WERI-Rb-1 (cell line): ENCODE measurements around the gene DSCAM.
A peak's percentile ranks its signal among the peaks of the same experiment; 100 is the strongest.

Source experiments
- DNase-seq: peaks from one replicate; pipeline ENCODE4 v3.0.0-alpha.2; 2020
- H3K27ac ChIP-seq: fragments of 250-450 bp; sonication (Bioruptor Pico); 2 replicates; pipeline ENCODE4 v1.5.1; 2020; ENCODE audit warnings: mild to moderate bottlenecking, moderate library complexity
- H3K27me3 ChIP-seq: fragments of 250-450 bp; sonication (Bioruptor Pico); 2 replicates; pipeline ENCODE4 v1.5.1; 2021; ENCODE audit warnings: mild to moderate bottlenecking, low read depth, moderate library complexity; ENCODE audit not compliant: insufficient read depth, severe bottlenecking
- H3K36me3 ChIP-seq: fragments of 250-450 bp; sonication (Bioruptor Pico); 2 replicates; pipeline ENCODE4 v1.5.1; 2020; ENCODE audit warnings: mild to moderate bottlenecking, moderate library complexity
- H3K4me3 ChIP-seq: 2 replicates; pipeline ENCODE4 v1.5.1; 2011; ENCODE audit warnings: low read depth, mild to moderate bottlenecking, control low read depth, low read length
- H3K9me3 ChIP-seq: fragments of 250-450 bp; sonication (Bioruptor Pico); 2 replicates; pipeline ENCODE4 v1.5.1; 2021; ENCODE audit warnings: mild to moderate bottlenecking, moderate library complexity; ENCODE audit not compliant: severe bottlenecking
- TF ChIP-seq, protein P1 (sequence below): IDR thresholded peaks from 2 replicates; pipeline ENCODE4 v1.5.1; 2011; ENCODE audit warnings: low read depth, mild to moderate bottlenecking, control low read depth, inconsistent platforms, low read length

DSCAM gene

DNA sequence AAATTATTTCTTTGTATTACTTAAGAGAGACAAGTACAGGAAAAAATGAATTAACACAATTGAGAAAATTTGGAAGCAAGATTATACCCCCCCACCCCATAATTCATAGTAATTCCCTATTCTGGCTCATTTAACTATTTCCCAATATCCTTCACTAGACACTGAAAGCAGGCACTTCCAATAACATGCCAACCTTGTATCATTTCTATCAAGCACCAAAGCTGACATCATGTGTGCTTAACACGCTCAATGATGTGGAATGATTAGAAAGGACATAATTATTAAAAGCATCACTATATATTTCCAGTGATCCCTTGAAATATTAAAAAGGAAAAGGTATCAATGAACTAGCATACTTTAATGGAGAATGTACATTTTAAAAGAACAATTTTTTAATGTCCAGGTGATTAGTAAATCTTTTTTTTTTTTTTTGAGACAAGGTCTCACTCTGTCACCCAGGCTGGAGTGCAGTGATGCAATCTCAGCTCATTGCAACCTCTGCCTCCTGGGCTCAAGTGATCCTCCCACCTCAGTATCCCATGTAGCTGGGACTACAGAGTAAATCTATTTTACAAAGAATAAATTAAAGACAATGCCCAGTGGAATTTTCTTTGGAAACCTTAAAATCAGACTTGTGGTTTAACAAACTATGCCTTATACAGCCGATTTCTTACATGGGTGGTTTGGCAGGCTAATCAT lies 443.9 kb downstream of the DSCAM start:
- Histone ChIP-seq H3K36me3 (no peaks in the 10 kb centered on the region), H3K9me3 (no peaks in the 10 kb centered on the region), H3K4me3 (no peak overlapping the region), H3K27ac (no peak overlapping the region), H3K27me3 (no peaks in the 10 kb centered on the region)
- TF ChIP-seq, protein P1, sequence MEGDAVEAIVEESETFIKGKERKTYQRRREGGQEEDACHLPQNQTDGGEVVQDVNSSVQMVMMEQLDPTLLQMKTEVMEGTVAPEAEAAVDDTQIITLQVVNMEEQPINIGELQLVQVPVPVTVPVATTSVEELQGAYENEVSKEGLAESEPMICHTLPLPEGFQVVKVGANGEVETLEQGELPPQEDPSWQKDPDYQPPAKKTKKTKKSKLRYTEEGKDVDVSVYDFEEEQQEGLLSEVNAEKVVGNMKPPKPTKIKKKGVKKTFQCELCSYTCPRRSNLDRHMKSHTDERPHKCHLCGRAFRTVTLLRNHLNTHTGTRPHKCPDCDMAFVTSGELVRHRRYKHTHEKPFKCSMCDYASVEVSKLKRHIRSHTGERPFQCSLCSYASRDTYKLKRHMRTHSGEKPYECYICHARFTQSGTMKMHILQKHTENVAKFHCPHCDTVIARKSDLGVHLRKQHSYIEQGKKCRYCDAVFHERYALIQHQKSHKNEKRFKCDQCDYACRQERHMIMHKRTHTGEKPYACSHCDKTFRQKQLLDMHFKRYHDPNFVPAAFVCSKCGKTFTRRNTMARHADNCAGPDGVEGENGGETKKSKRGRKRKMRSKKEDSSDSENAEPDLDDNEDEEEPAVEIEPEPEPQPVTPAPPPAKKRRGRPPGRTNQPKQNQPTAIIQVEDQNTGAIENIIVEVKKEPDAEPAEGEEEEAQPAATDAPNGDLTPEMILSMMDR = no peak
- no peak for DNase-seq

DNA sequence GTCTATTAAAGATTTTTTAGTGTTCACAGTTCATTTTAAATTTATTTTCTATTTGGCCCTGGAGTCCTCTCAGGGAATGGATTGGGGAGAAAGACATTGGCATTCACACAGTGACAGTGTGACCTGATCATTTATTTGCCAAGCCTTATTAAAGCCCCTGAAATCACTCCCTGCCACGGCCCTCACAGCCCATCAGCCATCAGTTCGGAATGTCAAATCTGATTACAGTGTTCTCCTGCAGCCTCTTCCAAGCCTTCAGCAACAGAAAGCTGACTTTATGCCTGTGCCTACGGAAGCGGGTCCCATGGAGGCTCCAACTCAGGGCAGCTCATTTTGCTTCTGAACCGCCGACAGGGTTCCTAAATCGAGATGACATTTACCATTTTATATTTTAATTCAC lies 451.2 kb downstream of the DSCAM start:
- H3K9me3 ChIP-seq = no peaks in the 10 kb centered on the region
- no peaks in the 10 kb centered on the region for H3K27me3 ChIP-seq
- DNase-seq = no peak
- H3K4me3 ChIP-seq = no peak overlapping the region
- no peaks in the 10 kb centered on the region for H3K36me3 ChIP-seq
- TF ChIP-seq, protein P1 = no peak
- H3K27ac ChIP-seq = no peak overlapping the region

DNA sequence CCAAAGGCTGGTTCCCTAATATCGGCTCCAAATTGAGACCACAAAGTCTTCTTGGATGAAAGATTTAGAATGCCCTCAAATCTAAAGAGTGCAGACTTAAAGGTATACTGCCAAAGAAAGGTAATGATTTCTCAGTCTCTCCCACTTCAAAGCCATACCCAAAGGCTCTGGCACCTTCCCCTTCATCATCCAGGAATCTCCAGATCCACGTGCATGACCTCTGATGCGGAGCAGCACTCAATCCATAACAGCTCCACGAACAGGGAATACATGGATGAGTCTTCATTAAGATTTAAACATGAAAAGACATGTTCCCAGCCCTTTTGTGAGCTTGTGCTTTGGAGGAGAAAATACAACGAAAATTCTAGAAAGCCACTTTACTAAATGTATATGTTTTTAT lies 453.9 kb downstream of the DSCAM start:
- H3K27me3 ChIP-seq = no peaks in the 10 kb centered on the region
- TF ChIP-seq, protein P1 = no peak
- no peak for DNase-seq
- H3K27ac ChIP-seq = no peak overlapping the region
- H3K36me3 ChIP-seq = no peaks in the 10 kb centered on the region
- no peaks in the 10 kb centered on the region for H3K9me3 ChIP-seq
- no peak overlapping the region for H3K4me3 ChIP-seq

DNA sequence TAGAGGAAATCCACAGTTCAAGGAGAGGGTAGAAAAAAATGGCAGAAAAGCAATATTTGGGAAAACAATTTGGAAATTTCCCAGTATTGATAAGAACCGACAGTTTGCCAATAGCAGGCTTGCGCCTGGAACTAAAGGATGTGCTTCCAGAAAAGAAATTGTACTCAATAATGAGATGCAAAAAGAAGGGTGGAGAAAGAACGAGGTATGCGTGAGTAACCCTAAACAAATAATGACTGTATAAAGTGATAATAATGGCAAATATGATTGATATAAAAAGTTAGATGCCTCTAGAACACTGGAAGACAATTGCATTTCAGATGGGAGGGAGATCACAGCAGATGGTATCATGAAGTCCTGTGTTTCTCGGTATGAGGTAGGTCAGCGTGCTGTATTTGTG lies 458.9 kb downstream of the DSCAM start:
- Histone ChIP-seq H3K27me3 (no peaks in the 10 kb centered on the region), H3K9me3 (no peaks in the 10 kb centered on the region), H3K27ac (no peak overlapping the region), H3K36me3 (no peaks in the 10 kb centered on the region), H3K4me3 (no peak overlapping the region)
- DNase-seq = no peak
- TF ChIP-seq, protein P1 = no peak

DNA sequence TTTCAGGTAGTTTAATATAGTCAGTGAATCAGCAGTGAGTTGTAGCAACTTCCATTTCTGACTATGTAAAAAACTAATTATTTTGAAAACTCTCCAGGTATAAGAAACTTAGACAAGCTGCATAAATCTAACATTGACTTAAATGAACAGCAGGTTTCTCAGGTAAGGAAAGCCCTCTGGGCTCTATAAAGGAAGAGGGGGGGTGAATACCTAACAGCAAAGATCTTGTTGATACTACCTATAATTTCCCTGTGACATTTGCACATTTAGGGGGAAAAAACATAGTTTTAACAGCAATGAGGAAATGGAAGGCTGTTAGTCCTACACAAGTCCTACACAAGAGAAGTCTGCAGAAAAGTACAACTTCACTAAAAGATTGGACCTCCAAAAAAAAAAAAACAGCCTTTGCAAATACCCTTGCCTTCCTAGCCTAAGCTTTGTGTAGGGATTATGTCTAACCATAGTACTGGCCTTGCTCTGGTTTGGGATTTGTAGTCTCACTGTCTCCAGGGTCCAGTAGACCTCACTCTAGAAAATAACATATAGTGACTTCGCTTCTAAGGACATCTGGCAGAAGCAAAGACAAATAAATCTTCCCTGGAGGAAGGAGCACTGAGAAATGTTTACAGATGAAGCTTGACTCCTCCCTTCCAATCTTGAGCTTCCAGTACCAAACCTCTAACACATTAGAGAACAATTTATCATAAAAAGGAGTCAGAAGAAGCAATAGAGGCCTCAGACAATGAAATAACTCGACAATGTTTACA lies 459.8 kb downstream of the DSCAM start:
- H3K9me3 ChIP-seq = no peaks in the 10 kb centered on the region
- peak; percentile 19 for DNase-seq
- H3K36me3 ChIP-seq = no peaks in the 10 kb centered on the region
- TF ChIP-seq, protein P1 = no peak
- H3K27me3 ChIP-seq = no peaks in the 10 kb centered on the region
- H3K4me3 ChIP-seq = no peak overlapping the region
- no peak overlapping the region for H3K27ac ChIP-seq
